ENCODE results near the gene UPK2. TPM values are rescaled to one million over a fixed set of nuclear protein-coding genes. Genes with fewer than 3 reads are reported as not detected.

The UPK2 gene
- total RNA-seq (2022; extraction: Qiagen RNA extraction) = 0.58 to 0.86 TPM (median 0.69 TPM) in 5 replicates

GRCh38 chr11:118956094-118956846, at the start of gene UPK2:
Gene UPK2 (plus strand): TSS chr11:118956298. CDS start chr11:118956351, 53 bp downstream.

GRCh38 chr11:118971646-118972045, 15.5 kb downstream of the UPK2 start, which contains the start of gene FOXR1:
Gene FOXR1 (plus strand): TSS chr11:118971761. CDS start chr11:118971932, 171 bp downstream.

GRCh38 chr11:118997627-118998387, 41.7 kb downstream of the UPK2 start, which contains the start of gene CENATAC:
Gene CENATAC (plus strand): TSS chr11:118998138. CDS start chr11:118998198, 60 bp downstream.

Other genes starting within 250 kb of the UPK2 start
- gene DDX6, start 165.1 kb upstream of the UPK2 start, total RNA-seq (2022; extraction: Qiagen RNA extraction) = 25.4 to 38.0 TPM (median 32.8 TPM) in 5 replicates
- 0.03 to 0.26 TPM (median 0.05 TPM) in 5 replicates for gene CXCR5, start 72.4 kb upstream of the UPK2 start, total RNA-seq (2022; extraction: Qiagen RNA extraction)
- 96.8 to 310 TPM (median 286 TPM) in 5 replicates for gene BCL9L, start 30.4 kb upstream of the UPK2 start, total RNA-seq (2022; extraction: Qiagen RNA extraction)
- gene FOXR1, start 15.5 kb downstream of the UPK2 start, total RNA-seq (2022; extraction: Qiagen RNA extraction) = not detected in 5 replicates
- gene CENATAC, start 41.8 kb downstream of the UPK2 start, total RNA-seq (2022; extraction: Qiagen RNA extraction) = 8.2 to 16.4 TPM (median 12.3 TPM) in 5 replicates
- 723 to 1,269 TPM (median 750 TPM) in 5 replicates for gene RPS25, start 62.0 kb downstream of the UPK2 start, total RNA-seq (2022; extraction: Qiagen RNA extraction)
- gene TRAPPC4, start 62.5 kb downstream of the UPK2 start, total RNA-seq (2022; extraction: Qiagen RNA extraction) = 53.1 to 60.1 TPM (median 54.1 TPM) in 5 replicates
- 10.5 to 12.0 TPM (median 11.0 TPM) in 5 replicates for gene SLC37A4, start 74.6 kb downstream of the UPK2 start, total RNA-seq (2022; extraction: Qiagen RNA extraction)
- gene HYOU1, start 100.9 kb downstream of the UPK2 start, total RNA-seq (2022; extraction: Qiagen RNA extraction) = 35.7 to 52.1 TPM (median 49.3 TPM) in 5 replicates
- 9.0 to 13.0 TPM (median 12.3 TPM) in 5 replicates for gene VPS11, start 111.5 kb downstream of the UPK2 start, total RNA-seq (2022; extraction: Qiagen RNA extraction)
- 42.3 to 48.3 TPM (median 46.4 TPM) in 5 replicates for gene HMBS, start 128.6 kb downstream of the UPK2 start, total RNA-seq (2022; extraction: Qiagen RNA extraction)
- 31.7 to 43.6 TPM (median 42.2 TPM) in 5 replicates for gene DPAGT1, start 145.6 kb downstream of the UPK2 start, total RNA-seq (2022; extraction: Qiagen RNA extraction)
- 3.1 to 5.9 TPM (median 5.1 TPM) in 5 replicates for gene C2CD2L, start 151.0 kb downstream of the UPK2 start, total RNA-seq (2022; extraction: Qiagen RNA extraction)
- gene HINFP, start 165.3 kb downstream of the UPK2 start, total RNA-seq (2022; extraction: Qiagen RNA extraction) = 6.4 to 10.2 TPM (median 8.7 TPM) in 5 replicates
- 0.17 to 0.47 TPM (median 0.27 TPM) in 5 replicates for gene ABCG4, start 192.8 kb downstream of the UPK2 start, total RNA-seq (2022; extraction: Qiagen RNA extraction)
- gene NLRX1, start 212.4 kb downstream of the UPK2 start, total RNA-seq (2022; extraction: Qiagen RNA extraction) = 6.6 to 12.7 TPM (median 11.3 TPM) in 5 replicates
- 0.14 to 0.22 TPM (median 0.20 TPM) in 3 of 5 replicates, not detected in the others for gene NHERF4, start 229.2 kb downstream of the UPK2 start, total RNA-seq (2022; extraction: Qiagen RNA extraction)

All from A549 treated with dexamethasone at 1 μM for 4 hours (cell line).